Breast epithelium (tissue), 3 donors: ENCODE measurements around the gene SRP72.

ENCODE experiments used
- POLR2AphosphoS5 ChIP-seq, 3 donors: sonication (generic); formaldehyde crosslinking; IDR thresholded peaks; one replicate each; pipeline ENCODE4 v1.6.1; 2017; ENCODE audit warnings: antibody characterized with exemption in 3 of 3
- TF ChIP-seq, protein P1 (sequence below), 3 donors: fragments of 450-650 bp; IDR thresholded peaks; one replicate each; pipeline ENCODE4 v1.5.1; 2016 to 2017; ENCODE audit warnings: antibody characterized with exemption in 3 of 3, mild to moderate bottlenecking in 3 of 3, moderate library complexity in 3 of 3

DNA sequence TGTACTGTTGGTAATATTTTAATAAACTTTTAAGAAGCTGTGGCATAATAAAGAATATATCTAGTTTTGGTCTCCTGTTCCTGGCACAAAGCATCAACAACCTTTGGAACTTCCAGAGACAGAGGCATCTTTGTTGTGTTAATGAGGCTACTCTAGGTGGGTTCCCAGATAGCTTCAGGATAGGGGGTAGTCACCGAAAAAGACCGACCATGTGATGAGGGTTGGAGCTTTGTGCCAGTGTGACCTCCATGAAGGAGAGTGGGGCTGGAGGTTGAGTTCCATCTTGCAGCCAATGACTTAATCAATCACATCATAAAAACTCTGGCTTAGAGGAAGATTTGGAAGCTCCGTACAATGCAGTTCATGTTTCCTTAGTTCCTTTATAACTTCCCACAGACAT lies 41.9 kb upstream of the SRP72 start:
- TF ChIP-seq, protein P1, sequence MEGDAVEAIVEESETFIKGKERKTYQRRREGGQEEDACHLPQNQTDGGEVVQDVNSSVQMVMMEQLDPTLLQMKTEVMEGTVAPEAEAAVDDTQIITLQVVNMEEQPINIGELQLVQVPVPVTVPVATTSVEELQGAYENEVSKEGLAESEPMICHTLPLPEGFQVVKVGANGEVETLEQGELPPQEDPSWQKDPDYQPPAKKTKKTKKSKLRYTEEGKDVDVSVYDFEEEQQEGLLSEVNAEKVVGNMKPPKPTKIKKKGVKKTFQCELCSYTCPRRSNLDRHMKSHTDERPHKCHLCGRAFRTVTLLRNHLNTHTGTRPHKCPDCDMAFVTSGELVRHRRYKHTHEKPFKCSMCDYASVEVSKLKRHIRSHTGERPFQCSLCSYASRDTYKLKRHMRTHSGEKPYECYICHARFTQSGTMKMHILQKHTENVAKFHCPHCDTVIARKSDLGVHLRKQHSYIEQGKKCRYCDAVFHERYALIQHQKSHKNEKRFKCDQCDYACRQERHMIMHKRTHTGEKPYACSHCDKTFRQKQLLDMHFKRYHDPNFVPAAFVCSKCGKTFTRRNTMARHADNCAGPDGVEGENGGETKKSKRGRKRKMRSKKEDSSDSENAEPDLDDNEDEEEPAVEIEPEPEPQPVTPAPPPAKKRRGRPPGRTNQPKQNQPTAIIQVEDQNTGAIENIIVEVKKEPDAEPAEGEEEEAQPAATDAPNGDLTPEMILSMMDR (IDR thresholded peaks at IDR 0.05) = no peak
- no peak for TF ChIP-seq POLR2AphosphoS5 (IDR thresholded peaks at IDR 0.05)
